HCT116 (cell line): Measurements from ENCODE around the gene SRPK3.

Source experiments
- EGR1 ChIP-seq: IDR thresholded peaks from 2 replicates; pipeline ENCODE4 v1.6.1; 2012; ENCODE audit warnings: low read depth
- EZH2 ChIP-seq: fragments of 200-600 bp; sonication (generic); IDR thresholded peaks from 2 replicates; pipeline ENCODE4 v1.6.1; 2017; ENCODE audit warnings: antibody characterized with exemption, mixed run types
- POLR2A ChIP-seq: IDR thresholded peaks from 2 replicates; pipeline ENCODE4 v1.7.0; 2011; ENCODE audit warnings: borderline replicate concordance; ENCODE audit not compliant: insufficient read depth, insufficient read length; ENCODE audit errors: extremely low read depth
- POLR2AphosphoS5 ChIP-seq: IDR thresholded peaks from 2 replicates; pipeline ENCODE4 v1.6.1; 2011; ENCODE audit warnings: mild to moderate bottlenecking, low read depth, low read length, moderate library complexity
- SP1 ChIP-seq: IDR thresholded peaks from 2 replicates; pipeline ENCODE4 v1.6.1; 2012; ENCODE audit warnings: low read depth
- TF ChIP-seq, protein P1 (sequence below), 3 experiments: fragments of 200-600 bp in 1 of 3; sonication (generic) in 1 of 3; IDR thresholded peaks in 2 of 3; conservative IDR thresholded peaks in 1 of 3; 2 replicates each; pipeline ENCODE4 v1.5.1; 2012 to 2017; ENCODE audit warnings: low read depth in 2 of 3, low read length in 2 of 3, antibody characterized with exemption in 1 of 3, borderline replicate concordance in 1 of 3, control low read depth in 1 of 3, mild to moderate bottlenecking in 1 of 3, mixed read lengths in 1 of 3, mixed run types in 1 of 3, moderate library complexity in 1 of 3; ENCODE audit not compliant: insufficient read depth in 1 of 3
- TF ChIP-seq, protein P2 (sequence below): IDR thresholded peaks from 2 replicates; pipeline ENCODE4 v1.6.1; 2012; ENCODE audit warnings: low read depth
- TF ChIP-seq, protein P3 (sequence below): IDR thresholded peaks from 2 replicates; pipeline ENCODE4 v1.6.1; 2012

DNA sequence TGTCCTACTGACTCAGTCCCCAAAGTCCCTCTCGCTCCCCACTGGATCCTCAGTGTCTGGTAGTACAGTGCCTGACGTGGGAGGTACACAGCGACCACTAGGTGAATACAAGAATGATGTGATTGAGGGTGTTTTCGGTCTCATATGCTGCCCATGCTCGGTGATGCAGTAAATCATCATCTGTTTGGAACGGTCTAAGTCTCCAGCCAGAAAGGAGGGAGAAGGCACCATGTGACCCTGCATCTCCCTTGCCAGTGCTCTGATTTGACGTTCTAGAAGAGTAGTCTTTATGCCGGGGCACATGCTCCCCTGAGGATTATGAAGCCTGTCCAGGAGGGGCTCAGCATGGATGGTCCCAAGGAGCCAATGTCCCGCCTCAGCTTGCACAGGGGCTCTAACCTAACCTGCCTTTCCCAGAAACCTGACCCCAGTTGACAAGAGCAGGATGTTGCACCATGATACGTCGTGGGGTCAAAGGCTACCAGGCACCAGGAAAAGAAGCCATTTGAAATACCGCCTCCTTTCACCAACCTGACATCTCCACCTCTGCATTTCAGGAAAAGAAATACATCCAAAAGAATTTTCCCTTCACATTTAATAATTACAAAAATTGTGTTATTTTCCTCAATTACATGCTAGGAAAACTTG lies 30.6 kb upstream of the SRPK3 start:
- no peak for TF ChIP-seq EGR1
- TF ChIP-seq, protein P1, sequence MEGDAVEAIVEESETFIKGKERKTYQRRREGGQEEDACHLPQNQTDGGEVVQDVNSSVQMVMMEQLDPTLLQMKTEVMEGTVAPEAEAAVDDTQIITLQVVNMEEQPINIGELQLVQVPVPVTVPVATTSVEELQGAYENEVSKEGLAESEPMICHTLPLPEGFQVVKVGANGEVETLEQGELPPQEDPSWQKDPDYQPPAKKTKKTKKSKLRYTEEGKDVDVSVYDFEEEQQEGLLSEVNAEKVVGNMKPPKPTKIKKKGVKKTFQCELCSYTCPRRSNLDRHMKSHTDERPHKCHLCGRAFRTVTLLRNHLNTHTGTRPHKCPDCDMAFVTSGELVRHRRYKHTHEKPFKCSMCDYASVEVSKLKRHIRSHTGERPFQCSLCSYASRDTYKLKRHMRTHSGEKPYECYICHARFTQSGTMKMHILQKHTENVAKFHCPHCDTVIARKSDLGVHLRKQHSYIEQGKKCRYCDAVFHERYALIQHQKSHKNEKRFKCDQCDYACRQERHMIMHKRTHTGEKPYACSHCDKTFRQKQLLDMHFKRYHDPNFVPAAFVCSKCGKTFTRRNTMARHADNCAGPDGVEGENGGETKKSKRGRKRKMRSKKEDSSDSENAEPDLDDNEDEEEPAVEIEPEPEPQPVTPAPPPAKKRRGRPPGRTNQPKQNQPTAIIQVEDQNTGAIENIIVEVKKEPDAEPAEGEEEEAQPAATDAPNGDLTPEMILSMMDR (IDR thresholded peaks at IDR 0.05 in 2 of 3, conservative IDR thresholded peaks at IDR 0.05 in 1 of 3; ENCODE audit: borderline replicate concordance in 1 of 3, insufficient read depth in 1 of 3, low read depth in 2 of 3, low read length in 2 of 3), result no peak
- no peak for TF ChIP-seq EZH2
- no peak for TF ChIP-seq SP1
- TF ChIP-seq POLR2A, result no peak
- TF ChIP-seq, protein P2, sequence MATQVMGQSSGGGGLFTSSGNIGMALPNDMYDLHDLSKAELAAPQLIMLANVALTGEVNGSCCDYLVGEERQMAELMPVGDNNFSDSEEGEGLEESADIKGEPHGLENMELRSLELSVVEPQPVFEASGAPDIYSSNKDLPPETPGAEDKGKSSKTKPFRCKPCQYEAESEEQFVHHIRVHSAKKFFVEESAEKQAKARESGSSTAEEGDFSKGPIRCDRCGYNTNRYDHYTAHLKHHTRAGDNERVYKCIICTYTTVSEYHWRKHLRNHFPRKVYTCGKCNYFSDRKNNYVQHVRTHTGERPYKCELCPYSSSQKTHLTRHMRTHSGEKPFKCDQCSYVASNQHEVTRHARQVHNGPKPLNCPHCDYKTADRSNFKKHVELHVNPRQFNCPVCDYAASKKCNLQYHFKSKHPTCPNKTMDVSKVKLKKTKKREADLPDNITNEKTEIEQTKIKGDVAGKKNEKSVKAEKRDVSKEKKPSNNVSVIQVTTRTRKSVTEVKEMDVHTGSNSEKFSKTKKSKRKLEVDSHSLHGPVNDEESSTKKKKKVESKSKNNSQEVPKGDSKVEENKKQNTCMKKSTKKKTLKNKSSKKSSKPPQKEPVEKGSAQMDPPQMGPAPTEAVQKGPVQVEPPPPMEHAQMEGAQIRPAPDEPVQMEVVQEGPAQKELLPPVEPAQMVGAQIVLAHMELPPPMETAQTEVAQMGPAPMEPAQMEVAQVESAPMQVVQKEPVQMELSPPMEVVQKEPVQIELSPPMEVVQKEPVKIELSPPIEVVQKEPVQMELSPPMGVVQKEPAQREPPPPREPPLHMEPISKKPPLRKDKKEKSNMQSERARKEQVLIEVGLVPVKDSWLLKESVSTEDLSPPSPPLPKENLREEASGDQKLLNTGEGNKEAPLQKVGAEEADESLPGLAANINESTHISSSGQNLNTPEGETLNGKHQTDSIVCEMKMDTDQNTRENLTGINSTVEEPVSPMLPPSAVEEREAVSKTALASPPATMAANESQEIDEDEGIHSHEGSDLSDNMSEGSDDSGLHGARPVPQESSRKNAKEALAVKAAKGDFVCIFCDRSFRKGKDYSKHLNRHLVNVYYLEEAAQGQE, result no peak
- TF ChIP-seq, protein P3, sequence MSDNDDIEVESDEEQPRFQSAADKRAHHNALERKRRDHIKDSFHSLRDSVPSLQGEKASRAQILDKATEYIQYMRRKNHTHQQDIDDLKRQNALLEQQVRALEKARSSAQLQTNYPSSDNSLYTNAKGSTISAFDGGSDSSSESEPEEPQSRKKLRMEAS, result no peak
- no peak for TF ChIP-seq POLR2AphosphoS5
